Left renal cortex interstitium (tissue), 4 donors: ENCODE results near the gene TMEM154. TPM values are rescaled to one million over a fixed set of nuclear protein-coding genes. Genes with fewer than 3 reads are reported as not detected.

Experiments
- DNase-seq, 4 donors: peaks; one replicate each; pipeline ENCODE4 v3.0.0-alpha.2; 2013; ENCODE audit warnings: low read depth in 4 of 4, low spot score in 2 of 4, missing footprints in 1 of 4
- polyA plus RNA-seq, 4 donors: library from polyadenylated mRNA; unstranded; fragments of 120-200 nt; gene quantifications; one replicate each; pipeline ENCODE4 v1.2.1, GENCODE V29; 2013; ENCODE audit not compliant: insufficient read length in 4 of 4

The TMEM154 gene
- polyA plus RNA-seq, 4 donors, result 0.62 to 1.7 (median 1.3) TPM

DNA sequence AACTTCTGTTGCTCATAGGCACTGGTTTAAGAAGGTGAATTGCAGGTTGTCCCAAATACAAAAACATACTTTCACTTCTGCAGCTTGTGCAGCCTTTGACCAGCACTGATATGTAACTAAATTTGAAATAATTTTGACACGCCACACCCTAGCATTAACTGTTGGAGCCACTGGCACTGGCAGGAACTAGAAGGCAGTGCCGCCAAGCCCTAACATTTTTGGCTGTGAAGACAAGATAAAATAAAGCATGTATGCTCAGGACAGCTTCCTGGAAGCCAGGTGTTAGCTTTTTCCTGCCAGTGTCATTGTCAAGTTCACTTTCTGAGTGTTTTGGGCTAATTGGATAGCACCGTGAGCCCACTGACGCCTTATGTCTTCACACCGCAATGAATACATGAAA is 78.6 kb downstream of the TMEM154 start:
- no peak for DNase-seq

DNA sequence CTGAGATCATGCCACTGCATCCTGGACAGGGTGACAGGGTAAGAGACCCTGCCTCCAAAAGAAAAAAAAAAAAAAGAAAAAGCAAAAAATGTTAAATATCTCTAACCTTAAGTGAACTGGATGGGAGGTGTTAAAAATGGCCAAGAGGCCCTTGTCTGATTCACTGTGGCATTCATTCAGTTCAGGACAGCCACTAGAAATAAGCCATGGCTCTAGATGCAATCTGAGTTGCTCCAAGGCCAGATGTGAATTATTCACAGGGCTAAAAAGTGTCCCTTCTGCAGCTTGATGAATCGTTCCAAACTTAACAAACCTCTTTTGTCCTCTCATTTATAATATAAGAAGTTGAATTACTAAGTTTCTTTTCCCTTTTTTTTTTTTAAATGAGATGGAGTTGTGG is 80.2 kb downstream of the TMEM154 start:
- DNase-seq, result no peak

- no peak for DNase-seq
Observed at GRCh38 chr4:152599095-152599494, 80.7 kb downstream of the TMEM154 start.

DNA sequence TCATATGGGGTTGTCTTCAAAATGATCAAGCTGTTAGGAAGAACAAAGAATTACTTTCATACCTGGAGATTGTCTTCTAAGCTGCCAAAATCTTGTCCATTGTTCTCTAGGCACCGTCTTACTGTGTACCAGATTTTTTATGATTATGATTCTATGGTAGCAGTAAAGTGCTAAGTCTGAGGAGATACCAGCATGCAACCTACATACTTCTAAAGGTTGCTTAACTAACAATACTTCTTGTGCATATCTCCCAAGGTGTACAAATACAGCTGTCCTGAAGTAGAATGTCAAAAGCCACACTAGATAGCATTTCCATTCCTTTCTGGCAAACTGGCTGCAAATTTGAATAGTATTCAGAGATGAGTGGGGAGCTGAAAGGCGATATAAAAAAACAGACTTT is 81.3 kb downstream of the TMEM154 start:
- DNase-seq, result no peak

- DNase-seq, result no peak
Observed at GRCh38 chr4:152594978-152595925, 84.5 kb downstream of the TMEM154 start.

GRCh38 chr4:152594057-152594456 is 85.7 kb downstream of the TMEM154 start:
- no peak for DNase-seq

DNA sequence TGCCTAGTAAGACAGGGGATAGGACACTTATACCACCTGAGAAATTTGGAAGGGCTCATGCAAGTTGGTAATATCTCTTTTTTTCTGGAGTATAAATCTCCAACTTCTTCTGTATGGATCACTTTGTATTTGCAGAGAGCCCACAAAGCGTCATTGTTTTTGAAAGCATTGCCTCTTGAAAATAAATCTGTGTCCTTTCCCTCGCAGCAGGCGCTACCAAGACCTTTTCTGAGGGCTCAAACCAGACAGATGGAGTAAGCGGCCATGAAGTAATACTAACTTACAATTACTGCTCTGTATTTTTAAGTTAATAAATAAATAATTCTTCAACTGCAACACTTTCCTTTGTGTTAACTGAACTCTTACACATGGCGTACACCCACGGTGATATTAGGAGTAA is 87.9 kb downstream of the TMEM154 start:
- no peak for DNase-seq

DNA sequence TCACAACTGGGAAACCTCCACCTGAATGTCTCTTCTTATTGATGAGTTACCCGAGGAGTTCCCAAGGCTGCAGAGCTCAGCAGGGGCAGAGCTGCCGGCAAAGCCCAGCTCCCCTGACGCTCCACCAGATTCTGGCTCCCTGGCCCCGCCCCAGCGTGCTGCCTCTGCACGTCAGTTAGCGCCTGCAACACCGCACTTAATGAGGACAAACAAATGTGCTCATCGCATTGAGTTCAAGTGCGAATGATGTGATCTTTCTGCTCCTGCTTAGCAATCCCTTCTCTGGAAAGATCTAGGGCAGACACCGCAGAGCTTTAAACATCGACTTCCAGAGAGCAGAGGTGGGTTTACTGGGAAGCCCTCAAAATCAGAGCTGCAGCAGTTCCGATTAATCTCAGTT is 88.4 kb downstream of the TMEM154 start:
- DNase-seq, result no peak

- no peak for DNase-seq
Observed at GRCh38 chr4:152590179-152591031, 89.4 kb downstream of the TMEM154 start.

- no peak for DNase-seq
Observed at GRCh38 chr4:152588869-152589268, 90.9 kb downstream of the TMEM154 start.

- DNase-seq, result no peak
Observed at GRCh38 chr4:152587127-152587526, 92.7 kb downstream of the TMEM154 start.

- DNase-seq, result no peak
Observed at GRCh38 chr4:152586668-152587067, 93.1 kb downstream of the TMEM154 start.

GRCh38 chr4:152585023-152585441 is 94.8 kb downstream of the TMEM154 start:
- no peak for DNase-seq

GRCh38 chr4:152581536-152582160 is 98.1 kb downstream of the TMEM154 start:
- DNase-seq, result no peak

DNA sequence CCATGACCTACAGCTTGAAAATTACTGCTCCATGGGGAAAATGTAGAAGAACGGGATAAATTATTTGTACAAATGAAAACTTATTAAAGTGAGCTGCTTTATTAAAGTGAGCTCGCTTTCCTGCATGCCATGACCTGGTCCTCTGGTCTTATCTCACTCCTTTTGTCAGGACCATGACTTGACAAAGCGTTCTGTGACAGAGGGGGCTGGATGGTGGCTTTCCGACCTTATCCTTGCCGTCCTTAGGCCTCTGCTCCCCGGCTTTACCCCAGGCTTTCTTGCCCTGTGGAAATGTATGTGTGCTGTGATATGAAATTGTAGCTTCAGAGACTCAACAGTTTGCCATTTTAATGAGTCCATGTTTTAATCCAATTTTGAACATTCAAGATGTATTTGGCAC is 99.9 kb downstream of the TMEM154 start:
- no peak for DNase-seq

GRCh38 chr4:152579107-152579764 is 100.6 kb downstream of the TMEM154 start:
- no peak for DNase-seq

- no peak for DNase-seq
Observed at GRCh38 chr4:152578670-152579069, 101.1 kb downstream of the TMEM154 start.

DNA sequence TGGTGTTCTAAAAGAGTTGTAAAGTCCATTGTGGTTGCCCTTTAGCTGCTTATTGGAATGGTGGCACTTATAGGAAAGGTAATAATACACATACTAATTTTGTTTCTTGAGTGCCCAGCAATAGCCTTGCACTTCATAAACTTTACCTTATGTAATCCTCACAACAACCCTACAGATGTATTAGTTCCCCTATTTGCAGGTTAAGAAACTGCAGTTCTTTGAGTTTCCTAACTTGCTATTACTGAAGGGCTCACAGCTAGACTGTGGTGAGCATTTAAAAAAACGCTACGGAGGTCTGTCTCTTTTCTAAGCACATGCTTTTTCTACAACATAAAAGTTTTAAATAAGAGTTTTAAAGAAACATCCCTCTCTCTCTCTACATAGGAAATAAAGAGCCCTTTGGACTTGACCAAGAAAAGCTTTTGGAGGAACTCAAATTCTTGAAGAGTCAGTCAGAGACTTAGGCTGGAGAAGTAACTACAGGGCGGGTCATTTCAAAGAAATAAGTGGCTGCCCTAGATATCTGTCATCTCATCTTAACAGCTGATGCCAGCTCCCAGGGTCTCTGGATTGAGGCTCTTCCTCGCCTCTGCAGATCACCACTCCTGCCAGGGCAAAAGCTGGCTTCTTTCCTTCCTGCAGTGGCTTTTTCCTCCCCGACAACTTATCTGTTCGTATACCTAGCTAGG is 101.9 kb downstream of the TMEM154 start:
- DNase-seq, result no peak

DNA sequence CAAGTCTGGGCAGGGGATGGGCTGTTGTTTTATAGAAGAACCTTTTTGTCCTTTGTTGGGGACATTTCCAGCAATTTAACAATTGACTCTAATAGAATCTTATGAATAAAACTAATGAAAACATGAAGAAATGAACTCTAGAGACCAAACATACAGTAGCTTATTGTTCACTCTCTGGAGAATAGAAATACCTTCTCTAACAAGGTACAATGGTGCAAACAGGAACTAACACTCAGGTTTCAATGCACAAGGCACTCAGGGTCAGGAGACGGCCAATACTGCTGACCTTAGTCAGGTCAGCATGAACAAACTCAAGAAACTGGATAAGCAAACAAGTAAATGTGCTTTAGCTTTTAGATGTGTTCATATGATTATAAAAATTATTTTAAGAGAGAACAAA is 104.3 kb downstream of the TMEM154 start:
- no peak for DNase-seq

- DNase-seq, result no peak
Observed at GRCh38 chr4:152573861-152574260, 105.9 kb downstream of the TMEM154 start.
